Karpas-422 (cell line): Measurements from ENCODE around the gene ANO10. TPM values are rescaled to one million over a fixed set of nuclear protein-coding genes. Genes with fewer than 3 reads are reported as not detected.

ENCODE experiments used
- DNase-seq: peaks from one replicate; pipeline ENCODE4 v3.0.0-alpha.2; 2015
- H2AFZ ChIP-seq: fragments of 200-600 bp; sonication (generic); 2 replicates; pipeline ENCODE4 v1.6.1; 2014; ENCODE audit warnings: antibody characterized with exemption, low read length, mixed read lengths
- H3K27ac ChIP-seq: fragments of 200-600 bp; sonication (generic); 2 replicates; pipeline ENCODE4 v1.5.1; 2014; ENCODE audit warnings: mild to moderate bottlenecking, low read length, moderate library complexity
- H3K27me3 ChIP-seq: fragments of 200-600 bp; sonication (generic); 2 replicates; pipeline ENCODE4 v1.6.1; 2014; ENCODE audit warnings: low read length, mixed read lengths
- H3K36me3 ChIP-seq: fragments of 200-600 bp; sonication (generic); 2 replicates; pipeline ENCODE4 v1.6.1; 2014; ENCODE audit warnings: low read length, mixed read lengths; ENCODE audit not compliant: insufficient read depth
- H3K4me1 ChIP-seq: fragments of 200-600 bp; sonication (generic); 2 replicates; pipeline ENCODE4 v1.6.1; 2014; ENCODE audit warnings: mild to moderate bottlenecking, low read length, mixed read lengths
- H3K4me2 ChIP-seq: fragments of 200-600 bp; sonication (generic); 2 replicates; pipeline ENCODE4 v1.6.1; 2014; ENCODE audit warnings: low read length, low read depth, mild to moderate bottlenecking; ENCODE audit not compliant: poor library complexity, severe bottlenecking
- H3K4me3 ChIP-seq: fragments of 200-600 bp; sonication (generic); 2 replicates; pipeline ENCODE4 v1.5.1; 2014; ENCODE audit warnings: mild to moderate bottlenecking, antibody characterized with exemption, low read length, mixed read lengths
- H3K79me2 ChIP-seq: fragments of 200-600 bp; sonication (generic); 2 replicates; pipeline ENCODE4 v1.6.1; 2014; ENCODE audit warnings: mild to moderate bottlenecking, low read length, mixed read lengths
- H3K9ac ChIP-seq: fragments of 200-600 bp; sonication (generic); 2 replicates; pipeline ENCODE4 v1.6.0; 2014; ENCODE audit warnings: low read length
- H3K9me2 ChIP-seq: fragments of 200-600 bp; sonication (generic), shearing (Covaris generic); replicated peaks from 2 replicates; pipeline ENCODE4 v1.6.0; 2014; ENCODE audit warnings: mild to moderate bottlenecking, low read length, moderate library complexity; ENCODE audit not compliant: insufficient read depth
- H3K9me3 ChIP-seq: fragments of 300-700, 200-600 bp; sonication (generic); 2 replicates; pipeline ENCODE4 v1.6.1; 2014; ENCODE audit warnings: low read length, mixed read lengths
- H4K20me1 ChIP-seq: fragments of 200-600 bp; sonication (generic); 2 replicates; pipeline ENCODE4 v1.6.1; 2014; ENCODE audit warnings: mild to moderate bottlenecking, antibody characterized with exemption, low read length, low read depth; ENCODE audit not compliant: insufficient read depth
- total RNA-seq: library from RNA; depleted of rRNA; stranded (reverse); fragments of >200 nt; shearing (Covaris generic); gene quantifications from 2 replicates; pipeline ENCODE4 v1.2.3, GENCODE V29; 2014; ENCODE audit warnings: low replicate concordance

ANO10 gene
- total RNA-seq, 1 experiment from 2014 or later = 3.2 TPM

DNA sequence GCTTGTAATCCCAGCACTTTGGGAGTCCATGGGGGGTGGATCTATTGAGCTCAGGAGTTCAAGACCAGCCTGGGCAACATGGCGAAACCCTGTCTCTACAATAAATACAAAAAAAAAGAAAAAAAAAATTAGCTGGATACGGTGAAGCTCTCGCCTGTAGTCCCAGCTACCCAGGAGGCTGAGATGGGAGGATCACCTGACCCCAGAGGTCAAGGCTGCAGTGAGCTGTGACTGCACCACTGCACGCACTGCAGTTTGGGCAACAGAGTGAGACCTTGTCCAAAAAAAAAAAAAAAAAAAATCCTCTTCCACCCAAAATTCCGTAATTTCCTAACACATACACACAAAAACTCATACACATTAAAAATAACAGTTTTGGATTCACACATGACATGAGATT lies 2.2 kb downstream of the ANO10 start:
- no peak overlapping the region for H3K9ac ChIP-seq
- H3K36me3 ChIP-seq = no peaks in the 10 kb centered on the region
- no peaks in the 10 kb centered on the region for H3K27me3 ChIP-seq
- H3K4me2 ChIP-seq = no peak overlapping the region
- no peaks in the 10 kb centered on the region for H3K9me3 ChIP-seq
- no peaks in the 10 kb centered on the region for H3K79me2 ChIP-seq
- H3K27ac ChIP-seq = no peak overlapping the region
- H4K20me1 ChIP-seq = no peaks in the 10 kb centered on the region
- H3K4me3 ChIP-seq = no peak overlapping the region
- no peak for DNase-seq
- peaks cover 12% of the 10 kb centered on the region for H3K4me1 ChIP-seq
- H2AFZ ChIP-seq = no peak overlapping the region
- H3K9me2 ChIP-seq = no peaks in the 10 kb centered on the region

DNA sequence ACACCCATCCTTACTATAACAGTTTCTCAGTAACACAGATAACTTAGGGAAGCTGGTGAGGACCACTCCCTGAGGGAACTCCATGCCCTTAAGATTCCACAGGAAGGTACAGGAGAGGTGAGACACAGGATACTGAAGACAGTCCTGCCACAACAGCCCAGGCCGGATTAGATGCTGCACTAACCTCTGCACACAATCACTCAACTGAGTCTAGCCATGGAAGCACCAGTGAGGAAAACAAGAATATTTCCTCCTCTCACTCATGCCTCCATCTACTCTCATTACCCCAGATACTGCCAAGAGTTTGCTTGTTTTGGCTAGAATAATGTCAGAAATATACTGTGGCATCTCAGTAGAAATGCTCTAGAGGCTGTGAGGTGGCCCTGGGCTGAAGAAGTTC lies 3.7 kb downstream of the ANO10 start:
- H3K4me1 ChIP-seq = peaks cover 12% of the 10 kb centered on the region
- no peaks in the 10 kb centered on the region for H3K79me2 ChIP-seq
- no peak overlapping the region for H2AFZ ChIP-seq
- H3K4me2 ChIP-seq = no peak overlapping the region
- H3K27me3 ChIP-seq = no peaks in the 10 kb centered on the region
- no peak for DNase-seq
- no peaks in the 10 kb centered on the region for H4K20me1 ChIP-seq
- H3K27ac ChIP-seq = no peak overlapping the region
- H3K9me2 ChIP-seq = no peaks in the 10 kb centered on the region
- no peaks in the 10 kb centered on the region for H3K9me3 ChIP-seq
- H3K36me3 ChIP-seq = no peaks in the 10 kb centered on the region
- no peak overlapping the region for H3K4me3 ChIP-seq
- H3K9ac ChIP-seq = no peak overlapping the region

DNA sequence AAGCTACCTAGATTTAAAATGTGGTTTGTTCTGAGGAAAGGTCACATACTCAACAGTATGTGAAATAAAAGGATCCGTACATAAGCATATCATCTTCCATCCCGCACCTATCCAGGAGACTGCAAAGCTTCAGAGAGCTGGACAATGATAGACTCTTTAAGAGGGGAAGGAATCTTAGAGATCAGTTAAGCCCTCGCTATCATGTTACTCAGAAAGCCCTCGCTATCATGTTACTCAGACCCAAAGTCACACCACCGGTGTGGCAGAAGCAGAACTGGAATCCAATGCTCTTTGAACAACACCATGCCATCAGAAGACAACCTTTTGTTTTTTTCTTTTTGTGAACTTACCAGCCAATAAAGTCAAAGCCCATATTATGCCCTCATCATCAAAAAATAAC lies 5.8 kb downstream of the ANO10 start:
- Histone ChIP-seq H3K9ac (no peak overlapping the region), H3K79me2 (no peaks in the 10 kb centered on the region), H3K4me3 (no peak overlapping the region), H3K27ac (no peak overlapping the region), H3K9me3 (no peaks in the 10 kb centered on the region), H3K4me1 (no peaks in the 10 kb centered on the region), H2AFZ (no peak overlapping the region), H3K9me2 (no peaks in the 10 kb centered on the region), H3K36me3 (no peaks in the 10 kb centered on the region), H4K20me1 (no peaks in the 10 kb centered on the region), H3K27me3 (no peaks in the 10 kb centered on the region), H3K4me2 (no peak overlapping the region)
- DNase-seq = no peak

DNA sequence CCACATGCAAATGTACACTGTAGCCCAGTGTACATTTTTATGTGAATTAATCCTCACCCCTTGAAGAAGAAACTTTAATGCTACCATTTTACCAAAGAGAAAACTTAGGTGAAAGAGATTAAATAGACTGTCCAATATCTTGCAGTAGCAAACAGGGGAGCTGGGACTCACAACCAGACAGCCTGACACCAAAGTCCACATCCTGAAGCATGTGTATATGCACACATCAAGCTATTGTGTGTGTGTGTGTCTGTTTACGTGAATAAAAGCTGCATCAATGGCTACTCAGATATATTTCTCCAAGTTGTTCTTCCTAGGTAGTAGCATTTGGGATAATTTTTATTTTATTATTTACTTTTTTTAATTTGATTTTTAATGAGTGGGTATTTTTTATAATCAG lies 6.7 kb downstream of the ANO10 start:
- Histone ChIP-seq H3K4me2 (no peak overlapping the region), H3K9ac (no peak overlapping the region), H3K9me2 (no peaks in the 10 kb centered on the region), H3K79me2 (no peaks in the 10 kb centered on the region), H4K20me1 (no peaks in the 10 kb centered on the region), H3K4me1 (no peaks in the 10 kb centered on the region), H2AFZ (no peak overlapping the region), H3K27me3 (no peaks in the 10 kb centered on the region), H3K9me3 (no peaks in the 10 kb centered on the region), H3K36me3 (no peaks in the 10 kb centered on the region), H3K4me3 (no peak overlapping the region), H3K27ac (no peak overlapping the region)
- DNase-seq = no peak

DNA sequence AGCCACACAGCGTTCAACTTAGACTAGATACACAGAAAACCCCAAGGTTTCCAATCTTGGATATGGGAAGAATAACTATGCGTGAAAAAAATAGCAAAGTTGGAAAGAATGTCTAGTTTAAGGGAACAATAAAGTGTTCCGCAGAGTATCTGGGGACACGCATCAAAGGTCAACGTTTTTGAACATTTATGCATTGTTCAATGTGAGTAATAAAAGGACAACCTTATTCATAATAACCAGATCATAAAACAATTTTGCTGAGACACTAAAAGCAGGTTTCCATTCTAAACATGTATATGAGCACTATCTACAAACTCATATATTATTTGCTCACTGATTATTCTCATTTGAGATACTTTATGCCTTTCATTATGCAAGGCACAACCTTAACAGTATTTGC lies 7.8 kb downstream of the ANO10 start:
- Histone ChIP-seq H2AFZ (no peak overlapping the region), H3K9me2 (no peaks in the 10 kb centered on the region), H3K9ac (no peak overlapping the region), H3K4me1 (no peaks in the 10 kb centered on the region), H3K79me2 (no peaks in the 10 kb centered on the region), H3K4me2 (no peak overlapping the region), H3K36me3 (no peaks in the 10 kb centered on the region), H3K4me3 (no peak overlapping the region), H4K20me1 (no peaks in the 10 kb centered on the region), H3K27me3 (no peaks in the 10 kb centered on the region; the same call in 1 of the 2 replicates), H3K27ac (no peak overlapping the region), H3K9me3 (no peaks in the 10 kb centered on the region)
- no peak for DNase-seq

DNA sequence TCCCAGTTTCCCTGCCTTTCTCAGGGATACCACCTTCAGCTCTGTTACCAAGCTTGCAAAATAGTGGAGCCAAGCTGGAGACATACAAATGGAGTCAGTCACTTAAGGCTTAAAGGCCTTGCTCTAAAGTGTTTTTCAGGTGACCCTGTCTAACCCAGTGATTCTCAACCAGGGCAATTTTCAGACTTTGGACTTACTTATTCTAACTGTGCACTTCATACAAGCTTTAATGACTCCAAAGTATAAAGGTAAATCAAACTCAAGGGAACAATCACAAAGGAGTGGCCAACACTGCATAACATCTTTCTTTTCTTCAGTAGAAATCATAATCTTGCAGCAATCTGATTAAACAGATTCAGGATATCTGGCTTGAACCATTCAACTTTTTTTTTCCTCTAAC lies 9.4 kb downstream of the ANO10 start:
- H3K4me1 ChIP-seq = no peaks in the 10 kb centered on the region
- H3K79me2 ChIP-seq = no peaks in the 10 kb centered on the region
- H3K27ac ChIP-seq = no peak overlapping the region
- no peak overlapping the region for H2AFZ ChIP-seq
- no peaks in the 10 kb centered on the region for H3K9me2 ChIP-seq
- no peaks in the 10 kb centered on the region for H4K20me1 ChIP-seq
- H3K9ac ChIP-seq = no peak overlapping the region
- H3K9me3 ChIP-seq = no peaks in the 10 kb centered on the region
- H3K27me3 ChIP-seq = no peaks in the 10 kb centered on the region; the same call in 1 of the 2 replicates
- H3K4me3 ChIP-seq = no peak overlapping the region
- DNase-seq = no peak
- no peak overlapping the region for H3K4me2 ChIP-seq
- no peaks in the 10 kb centered on the region for H3K36me3 ChIP-seq

DNA sequence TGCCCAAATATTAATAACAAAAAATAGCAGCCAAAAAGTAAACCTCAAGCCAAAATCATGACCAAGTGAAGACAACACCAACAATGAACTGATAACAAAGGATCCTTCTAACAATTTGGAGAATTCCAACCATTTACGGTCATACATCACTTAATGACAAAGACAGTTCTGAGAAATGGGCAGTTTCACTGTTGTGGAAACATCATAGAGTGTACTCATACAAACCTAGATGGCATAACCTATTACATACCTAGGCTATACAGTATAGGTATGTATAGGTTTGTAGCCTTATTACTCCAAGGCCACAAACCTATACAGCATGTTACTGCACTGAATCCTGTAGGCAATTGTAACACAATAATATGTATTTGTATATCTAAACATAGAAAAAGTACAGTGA lies 12.4 kb downstream of the ANO10 start:
- H3K4me3 ChIP-seq = no peak overlapping the region
- H3K4me2 ChIP-seq = no peak overlapping the region
- H3K36me3 ChIP-seq = no peaks in the 10 kb centered on the region
- no peaks in the 10 kb centered on the region for H3K9me2 ChIP-seq
- H2AFZ ChIP-seq = no peak overlapping the region
- H3K9ac ChIP-seq = no peak overlapping the region
- no peaks in the 10 kb centered on the region for H3K79me2 ChIP-seq
- H3K4me1 ChIP-seq = no peaks in the 10 kb centered on the region
- no peaks in the 10 kb centered on the region for H4K20me1 ChIP-seq
- no peaks in the 10 kb centered on the region; the same call in 1 of the 2 replicates for H3K27me3 ChIP-seq
- H3K9me3 ChIP-seq = no peaks in the 10 kb centered on the region
- no peak for DNase-seq
- H3K27ac ChIP-seq = no peak overlapping the region

DNA sequence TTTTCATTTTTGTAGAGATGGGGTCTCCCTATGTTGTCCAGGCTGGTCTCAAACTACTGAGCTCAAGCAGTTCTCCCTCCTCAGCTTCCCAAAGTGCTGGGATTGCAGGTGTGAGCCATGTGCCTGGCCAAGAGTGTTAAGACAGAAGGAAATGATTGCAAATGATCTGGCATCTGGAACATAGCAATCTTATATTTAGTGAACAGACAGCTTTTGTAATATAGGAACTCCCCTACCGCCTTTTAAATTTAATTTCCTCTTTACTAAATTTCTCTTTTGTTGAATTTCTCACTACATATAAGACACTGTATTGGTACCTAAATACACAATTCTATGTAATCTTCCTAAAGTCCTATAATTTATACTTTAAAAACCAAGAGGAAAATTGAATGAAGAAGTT lies 13.1 kb downstream of the ANO10 start:
- Histone ChIP-seq H3K36me3 (no peaks in the 10 kb centered on the region), H3K9me2 (no peaks in the 10 kb centered on the region), H3K79me2 (no peaks in the 10 kb centered on the region), H3K9ac (no peak overlapping the region), H3K27me3 (no peaks in the 10 kb centered on the region; the same call in 1 of the 2 replicates), H2AFZ (no peak overlapping the region), H3K4me2 (no peak overlapping the region), H3K9me3 (no peaks in the 10 kb centered on the region), H4K20me1 (no peaks in the 10 kb centered on the region), H3K4me1 (no peaks in the 10 kb centered on the region), H3K4me3 (no peak overlapping the region), H3K27ac (no peak overlapping the region)
- no peak for DNase-seq

DNA sequence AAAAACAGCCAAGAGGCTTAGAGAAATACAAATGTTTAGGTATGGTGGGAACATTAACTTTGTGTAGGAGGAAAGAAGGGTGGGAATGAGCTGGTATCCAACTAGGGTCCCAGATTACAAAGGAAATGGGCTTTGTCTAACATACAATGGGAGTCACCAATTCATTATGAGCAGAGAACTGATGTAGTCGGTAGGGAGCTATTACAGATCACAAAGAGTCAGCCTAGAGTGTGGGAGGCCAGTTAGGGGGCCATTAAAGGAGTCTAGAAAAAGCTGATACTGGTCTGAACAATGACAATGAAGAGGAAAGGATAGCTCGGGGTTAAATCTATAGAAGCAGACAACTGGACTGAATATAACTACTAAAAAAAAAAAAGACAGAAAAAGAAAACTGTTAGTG lies 15.5 kb downstream of the ANO10 start:
- H3K79me2 ChIP-seq = no peaks in the 10 kb centered on the region
- H3K27me3 ChIP-seq = no peaks in the 10 kb centered on the region; the same call in 1 of the 2 replicates
- no peak overlapping the region for H3K9ac ChIP-seq
- H3K27ac ChIP-seq = no peak overlapping the region
- no peak overlapping the region for H2AFZ ChIP-seq
- no peak overlapping the region for H3K4me3 ChIP-seq
- no peaks in the 10 kb centered on the region for H3K9me2 ChIP-seq
- H4K20me1 ChIP-seq = no peaks in the 10 kb centered on the region
- no peak for DNase-seq
- H3K36me3 ChIP-seq = no peaks in the 10 kb centered on the region
- H3K4me2 ChIP-seq = no peak overlapping the region
- H3K9me3 ChIP-seq = no peaks in the 10 kb centered on the region
- no peaks in the 10 kb centered on the region for H3K4me1 ChIP-seq
